GM23338 (cell line): ENCODE results near the gene PTPN5. TPM values are rescaled to one million over a fixed set of nuclear protein-coding genes. Genes with fewer than 3 reads are reported as not detected.

Experiments
- ATAC-seq: fragments of 200-7000 bp; cut with Tn5 transposase; 3 replicates; pipeline ENCODE4 v1.9.1; 2020
- DNase-seq: peaks from one replicate; pipeline ENCODE4 v3.0.0-alpha.2; 2015; ENCODE audit warnings: low spot score
- H2AFZ ChIP-seq: fragments of 200-600 bp; sonication (generic); 2 replicates; pipeline ENCODE4 v1.8.0; 2016; ENCODE audit warnings: antibody characterized with exemption, mild to moderate bottlenecking, moderate library complexity
- H3F3A ChIP-seq: fragments of 200-600 bp; sonication (generic); replicated peaks from 2 replicates; pipeline ENCODE4 v1.8.0; 2017; ENCODE audit warnings: antibody characterized with exemption, mixed run types, low read depth
- H3K27ac ChIP-seq: fragments of 200-600 bp; sonication (generic); 2 replicates; pipeline ENCODE4 v1.6.1; 2016; ENCODE audit warnings: low read depth
- H3K27me3 ChIP-seq: fragments of 200-600 bp; sonication (generic); 2 replicates; pipeline ENCODE4 v1.8.0; 2016; ENCODE audit warnings: mild to moderate bottlenecking, mixed run types, moderate library complexity; ENCODE audit not compliant: insufficient read depth
- H3K36me3 ChIP-seq: fragments of 200-600 bp; sonication (generic); 2 replicates; pipeline ENCODE4 v1.8.0; 2016; ENCODE audit warnings: mild to moderate bottlenecking; ENCODE audit not compliant: insufficient read depth
- H3K4me1 ChIP-seq: fragments of 200-600 bp; sonication (generic); 2 replicates; pipeline ENCODE4 v1.8.0; 2016; ENCODE audit warnings: mild to moderate bottlenecking, moderate library complexity; ENCODE audit not compliant: insufficient read depth
- H3K4me2 ChIP-seq: fragments of 200-600 bp; sonication (generic); 2 replicates; pipeline ENCODE4 v1.7.1; 2017; ENCODE audit warnings: mixed run types
- H3K4me3 ChIP-seq: fragments of 200-600 bp; sonication (generic); 2 replicates; pipeline ENCODE4 v1.6.1; 2016; ENCODE audit warnings: mixed run types
- H3K79me2 ChIP-seq: fragments of 200-600 bp; sonication (generic); replicated peaks from 2 replicates; pipeline ENCODE4 v1.8.0; 2017; ENCODE audit warnings: mild to moderate bottlenecking; ENCODE audit not compliant: insufficient read depth
- H3K9me2 ChIP-seq: fragments of 200-600 bp; sonication (generic); 2 replicates; pipeline ENCODE4 v1.8.0; 2017; ENCODE audit not compliant: insufficient read depth
- H4K20me1 ChIP-seq: fragments of 200-600 bp; sonication (generic); replicated peaks from 2 replicates; pipeline ENCODE4 v1.8.0; 2017; ENCODE audit warnings: mild to moderate bottlenecking; ENCODE audit not compliant: insufficient read depth
- H3K27ac Mint-ChIP-seq: 2 replicates; pipeline ENCODE4 v1.8.0; 2020; ENCODE audit warnings: inconsistent platforms, mild to moderate bottlenecking, moderate library complexity, mixed read lengths
- H3K27me3 Mint-ChIP-seq: 3 replicates; pipeline ENCODE4 v1.8.0; 2022; ENCODE audit warnings: low read depth, mild to moderate bottlenecking, moderate library complexity, mixed read lengths, inconsistent platforms; ENCODE audit not compliant: insufficient read depth, poor library complexity
- H3K36me3 Mint-ChIP-seq: 3 replicates; pipeline ENCODE4 v1.8.0; 2021; ENCODE audit warnings: low read depth, mild to moderate bottlenecking, inconsistent platforms, moderate library complexity, mixed read lengths
- H3K4me1 Mint-ChIP-seq: 3 replicates; pipeline ENCODE4 v1.8.0; 2020; ENCODE audit warnings: mild to moderate bottlenecking, inconsistent platforms, mixed read lengths
- H3K4me3 Mint-ChIP-seq: 3 replicates; pipeline ENCODE4 v1.8.0; 2021; ENCODE audit warnings: moderate library complexity, mild to moderate bottlenecking, inconsistent platforms, mixed read lengths
- H3K9me3 Mint-ChIP-seq: 3 replicates; pipeline ENCODE4 v1.8.0; 2020; ENCODE audit warnings: moderate library complexity, mild to moderate bottlenecking, inconsistent platforms, mixed read lengths
- CREB1 ChIP-seq: fragments of 250-450 bp; sonication (Bioruptor Pico); IDR thresholded peaks from 2 replicates; pipeline ENCODE4 v1.5.0; 2020; ENCODE audit warnings: low read depth, mild to moderate bottlenecking, moderate library complexity
- EZH2 ChIP-seq: fragments of 200-600 bp; sonication (generic); IDR thresholded peaks from one replicate; pipeline ENCODE4 v1.8.0; 2017; ENCODE audit warnings: antibody characterized with exemption, mild to moderate bottlenecking, low read depth; ENCODE audit not compliant: unreplicated experiment
- EZH2phosphoT487 ChIP-seq: fragments of 200-600 bp; sonication (generic); IDR thresholded peaks from one replicate; pipeline ENCODE4 v1.8.1; 2018; ENCODE audit warnings: antibody characterized with exemption; ENCODE audit not compliant: unreplicated experiment
- JUNB ChIP-seq: IDR thresholded peaks from one replicate; pipeline ENCODE4 v1.6.1; 2016; ENCODE audit warnings: antibody characterized with exemption; ENCODE audit not compliant: unreplicated experiment
- NANOG ChIP-seq: IDR thresholded peaks from 2 replicates; pipeline ENCODE4 v1.6.1; 2016; ENCODE audit warnings: antibody characterized with exemption, borderline replicate concordance
- STAT1 ChIP-seq: IDR thresholded peaks from one replicate; pipeline ENCODE4 v1.6.1; 2016; ENCODE audit warnings: antibody characterized with exemption; ENCODE audit not compliant: unreplicated experiment
- ZNF114 ChIP-seq: fragments of 250-450 bp; sonication (Bioruptor Pico); IDR thresholded peaks from 2 replicates; pipeline ENCODE4 v1.5.0; 2020; ENCODE audit warnings: mild to moderate bottlenecking, moderate library complexity
- ZNF331 ChIP-seq: fragments of 250-450 bp; sonication (Bioruptor Pico); IDR thresholded peaks from 2 replicates; pipeline ENCODE4 v1.5.0; 2020; ENCODE audit warnings: low read depth, mild to moderate bottlenecking, moderate library complexity
- polyA plus RNA-seq: library from polyadenylated mRNA; unstranded; fragments of >200 nt; fragmentation: Nextera tagmentation; extraction: Ambion mirVana; gene quantifications from 2 replicates; pipeline ENCODE4 v1.2.1, GENCODE V29; 2016
- total RNA-seq: library from RNA; depleted of rRNA; stranded (reverse); fragments of >200 nt; shearing (Covaris generic); gene quantifications from 2 replicates; pipeline ENCODE4 v1.2.3, GENCODE V29; 2014
- TF ChIP-seq, protein P1 (sequence below): IDR thresholded peaks from 2 replicates; pipeline ENCODE4 v1.6.1; 2016; ENCODE audit warnings: antibody characterized with exemption
- TF ChIP-seq, protein P2 (sequence below), 2 experiments: fragments of 200-600 bp in 1 of 2; sonication (generic) in 1 of 2; conservative IDR thresholded peaks; 2 replicates each; pipeline versions ENCODE4 v1.5.1 to v1.6.1; 2016 to 2017; ENCODE audit warnings: antibody characterized with exemption in 2 of 2, low read depth in 2 of 2, mild to moderate bottlenecking in 2 of 2, moderate library complexity in 1 of 2
- TF ChIP-seq, protein P3 (sequence below): IDR thresholded peaks from one replicate; pipeline ENCODE4 v1.6.1; 2018; ENCODE audit warnings: antibody characterized with exemption; ENCODE audit not compliant: unreplicated experiment
- TF ChIP-seq, protein P4 (sequence below): fragments of 250-450 bp; sonication (Bioruptor Pico); IDR thresholded peaks from 2 replicates; pipeline ENCODE4 v1.5.0; 2020; ENCODE audit warnings: mild to moderate bottlenecking, moderate library complexity

PTPN5 gene
- total and polyA plus RNA-seq, 2 experiments from 2014 or later = 3.7 to 5.7 TPM

DNA sequence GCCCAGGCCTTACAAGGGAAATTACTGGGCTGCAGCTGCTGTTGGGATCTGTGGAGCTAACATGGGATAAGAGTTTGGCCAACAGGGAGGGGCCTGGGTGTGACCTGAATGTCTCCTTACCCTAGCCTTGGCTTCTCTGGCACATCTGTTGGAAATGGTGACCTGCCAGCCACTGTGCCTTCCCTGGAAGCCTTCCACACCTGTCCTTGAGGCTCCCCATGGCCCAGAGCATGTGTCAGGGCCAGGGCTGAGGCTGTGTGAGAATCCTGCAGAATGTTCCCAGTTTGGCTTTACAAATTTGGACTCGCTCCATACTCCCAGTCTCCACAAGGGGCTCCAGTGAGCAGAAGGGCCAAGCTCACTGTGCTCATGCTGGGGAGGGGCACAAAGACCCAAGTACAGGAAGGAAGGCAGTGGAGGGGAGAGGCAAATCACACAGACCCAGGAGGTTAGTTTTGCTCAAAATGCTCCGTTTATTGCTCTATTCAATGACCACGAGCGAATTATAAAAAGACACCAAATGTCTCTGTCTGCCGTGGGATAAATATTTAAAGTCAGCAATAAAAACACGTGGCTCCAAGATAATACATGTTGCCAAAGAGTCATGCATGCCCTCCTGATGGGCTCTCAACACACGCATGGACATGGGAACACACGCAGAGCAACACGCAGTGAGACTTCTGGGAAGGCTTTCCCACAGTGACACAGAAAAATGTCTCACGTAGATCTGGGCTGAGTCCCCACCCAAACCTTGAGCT, 63.9 kb downstream of the PTPN5 start:
- Mint-ChIP-seq H3K9me3 (no peaks in the 10 kb centered on the region; the same call in 2 of the 3 replicates), H3K27ac (no peak overlapping the region), H3K36me3 (no peaks in the 10 kb centered on the region; the same call in 2 of the 3 replicates), H3K4me1 (peaks cover 23% of the 10 kb centered on the region), H3K27me3 (peaks cover 7% of the 10 kb centered on the region), H3K4me3 (no peak overlapping the region)
- DNase-seq (peak; percentile 84), ATAC-seq (peak; percentile 79)
- no peaks in the 10 kb centered on the region; the same call in 1 of the 2 replicates for H4K20me1 ChIP-seq
- no peaks in the 10 kb centered on the region for H3F3A ChIP-seq
- H3K9me2 ChIP-seq = no peaks in the 10 kb centered on the region
- no peak overlapping the region for H2AFZ ChIP-seq
- H3K79me2 ChIP-seq = no peaks in the 10 kb centered on the region
- no peak overlapping the region for H3K4me2 ChIP-seq
- no peaks in the 10 kb centered on the region for H3K27me3 ChIP-seq
- H3K27ac ChIP-seq = no peak overlapping the region
- peaks cover 7% of the 10 kb centered on the region; the same call in 1 of the 2 replicates for H3K4me1 ChIP-seq
- H3K4me3 ChIP-seq = no peak overlapping the region
- TF ChIP-seq, protein P1, sequence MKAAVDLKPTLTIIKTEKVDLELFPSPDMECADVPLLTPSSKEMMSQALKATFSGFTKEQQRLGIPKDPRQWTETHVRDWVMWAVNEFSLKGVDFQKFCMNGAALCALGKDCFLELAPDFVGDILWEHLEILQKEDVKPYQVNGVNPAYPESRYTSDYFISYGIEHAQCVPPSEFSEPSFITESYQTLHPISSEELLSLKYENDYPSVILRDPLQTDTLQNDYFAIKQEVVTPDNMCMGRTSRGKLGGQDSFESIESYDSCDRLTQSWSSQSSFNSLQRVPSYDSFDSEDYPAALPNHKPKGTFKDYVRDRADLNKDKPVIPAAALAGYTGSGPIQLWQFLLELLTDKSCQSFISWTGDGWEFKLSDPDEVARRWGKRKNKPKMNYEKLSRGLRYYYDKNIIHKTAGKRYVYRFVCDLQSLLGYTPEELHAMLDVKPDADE = no peak
- TF ChIP-seq ZNF114 = no peak
- TF ChIP-seq JUNB = no peak
- no peak for TF ChIP-seq STAT1
- TF ChIP-seq NANOG = no peak
- no peak for TF ChIP-seq CREB1 (CRISPR knock-in tag)
- TF ChIP-seq EZH2phosphoT487 = no peak
- TF ChIP-seq, protein P2, sequence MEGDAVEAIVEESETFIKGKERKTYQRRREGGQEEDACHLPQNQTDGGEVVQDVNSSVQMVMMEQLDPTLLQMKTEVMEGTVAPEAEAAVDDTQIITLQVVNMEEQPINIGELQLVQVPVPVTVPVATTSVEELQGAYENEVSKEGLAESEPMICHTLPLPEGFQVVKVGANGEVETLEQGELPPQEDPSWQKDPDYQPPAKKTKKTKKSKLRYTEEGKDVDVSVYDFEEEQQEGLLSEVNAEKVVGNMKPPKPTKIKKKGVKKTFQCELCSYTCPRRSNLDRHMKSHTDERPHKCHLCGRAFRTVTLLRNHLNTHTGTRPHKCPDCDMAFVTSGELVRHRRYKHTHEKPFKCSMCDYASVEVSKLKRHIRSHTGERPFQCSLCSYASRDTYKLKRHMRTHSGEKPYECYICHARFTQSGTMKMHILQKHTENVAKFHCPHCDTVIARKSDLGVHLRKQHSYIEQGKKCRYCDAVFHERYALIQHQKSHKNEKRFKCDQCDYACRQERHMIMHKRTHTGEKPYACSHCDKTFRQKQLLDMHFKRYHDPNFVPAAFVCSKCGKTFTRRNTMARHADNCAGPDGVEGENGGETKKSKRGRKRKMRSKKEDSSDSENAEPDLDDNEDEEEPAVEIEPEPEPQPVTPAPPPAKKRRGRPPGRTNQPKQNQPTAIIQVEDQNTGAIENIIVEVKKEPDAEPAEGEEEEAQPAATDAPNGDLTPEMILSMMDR (conservative IDR thresholded peaks at IDR 0.05; ENCODE audit: low read depth in 2 of 2) = peak; percentile 77 to 84
- no peak for TF ChIP-seq EZH2
- TF ChIP-seq, protein P3, sequence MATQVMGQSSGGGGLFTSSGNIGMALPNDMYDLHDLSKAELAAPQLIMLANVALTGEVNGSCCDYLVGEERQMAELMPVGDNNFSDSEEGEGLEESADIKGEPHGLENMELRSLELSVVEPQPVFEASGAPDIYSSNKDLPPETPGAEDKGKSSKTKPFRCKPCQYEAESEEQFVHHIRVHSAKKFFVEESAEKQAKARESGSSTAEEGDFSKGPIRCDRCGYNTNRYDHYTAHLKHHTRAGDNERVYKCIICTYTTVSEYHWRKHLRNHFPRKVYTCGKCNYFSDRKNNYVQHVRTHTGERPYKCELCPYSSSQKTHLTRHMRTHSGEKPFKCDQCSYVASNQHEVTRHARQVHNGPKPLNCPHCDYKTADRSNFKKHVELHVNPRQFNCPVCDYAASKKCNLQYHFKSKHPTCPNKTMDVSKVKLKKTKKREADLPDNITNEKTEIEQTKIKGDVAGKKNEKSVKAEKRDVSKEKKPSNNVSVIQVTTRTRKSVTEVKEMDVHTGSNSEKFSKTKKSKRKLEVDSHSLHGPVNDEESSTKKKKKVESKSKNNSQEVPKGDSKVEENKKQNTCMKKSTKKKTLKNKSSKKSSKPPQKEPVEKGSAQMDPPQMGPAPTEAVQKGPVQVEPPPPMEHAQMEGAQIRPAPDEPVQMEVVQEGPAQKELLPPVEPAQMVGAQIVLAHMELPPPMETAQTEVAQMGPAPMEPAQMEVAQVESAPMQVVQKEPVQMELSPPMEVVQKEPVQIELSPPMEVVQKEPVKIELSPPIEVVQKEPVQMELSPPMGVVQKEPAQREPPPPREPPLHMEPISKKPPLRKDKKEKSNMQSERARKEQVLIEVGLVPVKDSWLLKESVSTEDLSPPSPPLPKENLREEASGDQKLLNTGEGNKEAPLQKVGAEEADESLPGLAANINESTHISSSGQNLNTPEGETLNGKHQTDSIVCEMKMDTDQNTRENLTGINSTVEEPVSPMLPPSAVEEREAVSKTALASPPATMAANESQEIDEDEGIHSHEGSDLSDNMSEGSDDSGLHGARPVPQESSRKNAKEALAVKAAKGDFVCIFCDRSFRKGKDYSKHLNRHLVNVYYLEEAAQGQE = no peak
- TF ChIP-seq, protein P4, sequence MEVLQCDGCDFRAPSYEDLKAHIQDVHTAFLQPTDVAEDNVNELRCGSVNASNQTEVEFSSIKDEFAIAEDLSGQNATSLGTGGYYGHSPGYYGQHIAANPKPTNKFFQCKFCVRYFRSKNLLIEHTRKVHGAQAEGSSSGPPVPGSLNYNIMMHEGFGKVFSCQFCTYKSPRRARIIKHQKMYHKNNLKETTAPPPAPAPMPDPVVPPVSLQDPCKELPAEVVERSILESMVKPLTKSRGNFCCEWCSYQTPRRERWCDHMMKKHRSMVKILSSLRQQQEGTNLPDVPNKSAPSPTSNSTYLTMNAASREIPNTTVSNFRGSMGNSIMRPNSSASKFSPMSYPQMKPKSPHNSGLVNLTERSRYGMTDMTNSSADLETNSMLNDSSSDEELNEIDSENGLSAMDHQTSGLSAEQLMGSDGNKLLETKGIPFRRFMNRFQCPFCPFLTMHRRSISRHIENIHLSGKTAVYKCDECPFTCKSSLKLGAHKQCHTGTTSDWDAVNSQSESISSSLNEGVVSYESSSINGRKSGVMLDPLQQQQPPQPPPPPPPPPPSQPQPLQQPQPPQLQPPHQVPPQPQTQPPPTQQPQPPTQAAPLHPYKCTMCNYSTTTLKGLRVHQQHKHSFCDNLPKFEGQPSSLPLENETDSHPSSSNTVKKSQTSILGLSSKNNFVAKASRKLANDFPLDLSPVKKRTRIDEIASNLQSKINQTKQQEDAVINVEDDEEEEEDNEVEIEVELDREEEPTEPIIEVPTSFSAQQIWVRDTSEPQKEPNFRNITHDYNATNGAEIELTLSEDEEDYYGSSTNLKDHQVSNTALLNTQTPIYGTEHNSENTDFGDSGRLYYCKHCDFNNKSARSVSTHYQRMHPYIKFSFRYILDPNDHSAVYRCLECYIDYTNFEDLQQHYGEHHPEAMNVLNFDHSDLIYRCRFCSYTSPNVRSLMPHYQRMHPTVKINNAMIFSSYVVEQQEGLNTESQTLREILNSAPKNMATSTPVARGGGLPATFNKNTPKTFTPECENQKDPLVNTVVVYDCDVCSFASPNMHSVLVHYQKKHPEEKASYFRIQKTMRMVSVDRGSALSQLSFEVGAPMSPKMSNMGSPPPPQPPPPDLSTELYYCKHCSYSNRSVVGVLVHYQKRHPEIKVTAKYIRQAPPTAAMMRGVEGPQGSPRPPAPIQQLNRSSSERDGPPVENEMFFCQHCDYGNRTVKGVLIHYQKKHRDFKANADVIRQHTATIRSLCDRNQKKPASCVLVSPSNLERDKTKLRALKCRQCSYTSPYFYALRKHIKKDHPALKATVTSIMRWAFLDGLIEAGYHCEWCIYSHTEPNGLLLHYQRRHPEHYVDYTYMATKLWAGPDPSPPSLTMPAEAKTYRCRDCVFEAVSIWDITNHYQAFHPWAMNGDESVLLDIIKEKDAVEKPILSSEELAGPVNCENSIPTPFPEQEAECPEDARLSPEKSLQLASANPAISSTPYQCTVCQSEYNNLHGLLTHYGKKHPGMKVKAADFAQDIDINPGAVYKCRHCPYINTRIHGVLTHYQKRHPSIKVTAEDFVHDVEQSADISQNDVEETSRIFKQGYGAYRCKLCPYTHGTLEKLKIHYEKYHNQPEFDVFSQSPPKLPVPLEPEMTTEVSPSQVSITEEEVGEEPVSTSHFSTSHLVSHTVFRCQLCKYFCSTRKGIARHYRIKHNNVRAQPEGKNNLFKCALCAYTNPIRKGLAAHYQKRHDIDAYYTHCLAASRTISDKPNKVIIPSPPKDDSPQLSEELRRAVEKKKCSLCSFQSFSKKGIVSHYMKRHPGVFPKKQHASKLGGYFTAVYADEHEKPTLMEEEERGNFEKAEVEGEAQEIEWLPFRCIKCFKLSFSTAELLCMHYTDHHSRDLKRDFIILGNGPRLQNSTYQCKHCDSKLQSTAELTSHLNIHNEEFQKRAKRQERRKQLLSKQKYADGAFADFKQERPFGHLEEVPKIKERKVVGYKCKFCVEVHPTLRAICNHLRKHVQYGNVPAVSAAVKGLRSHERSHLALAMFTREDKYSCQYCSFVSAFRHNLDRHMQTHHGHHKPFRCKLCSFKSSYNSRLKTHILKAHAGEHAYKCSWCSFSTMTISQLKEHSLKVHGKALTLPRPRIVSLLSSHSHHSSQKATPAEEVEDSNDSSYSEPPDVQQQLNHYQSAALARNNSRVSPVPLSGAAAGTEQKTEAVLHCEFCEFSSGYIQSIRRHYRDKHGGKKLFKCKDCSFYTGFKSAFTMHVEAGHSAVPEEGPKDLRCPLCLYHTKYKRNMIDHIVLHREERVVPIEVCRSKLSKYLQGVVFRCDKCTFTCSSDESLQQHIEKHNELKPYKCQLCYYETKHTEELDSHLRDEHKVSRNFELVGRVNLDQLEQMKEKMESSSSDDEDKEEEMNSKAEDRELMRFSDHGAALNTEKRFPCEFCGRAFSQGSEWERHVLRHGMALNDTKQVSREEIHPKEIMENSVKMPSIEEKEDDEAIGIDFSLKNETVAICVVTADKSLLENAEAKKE (CRISPR knock-in tag) = peak; percentile 59; the same call in 1 of the 2 replicates
- no peak for TF ChIP-seq ZNF331 (CRISPR knock-in tag)
- no peaks in the 10 kb centered on the region for H3K36me3 ChIP-seq
